ENCODE results near the gene SRD5A1.

Gene SRD5A1

GRCh38 chr5:6715758-6716628 lies 82.8 kb downstream of the SRD5A1 start:
- no peak for TF ChIP-seq CTCF (IDR thresholded peaks at IDR 0.05)

GRCh38 chr5:6716629-6717149 lies 83.4 kb downstream of the SRD5A1 start:
- no peak for TF ChIP-seq CTCF (IDR thresholded peaks at IDR 0.05)

GRCh38 chr5:6717247-6717646 lies 84.0 kb downstream of the SRD5A1 start:
- TF ChIP-seq CTCF (IDR thresholded peaks at IDR 0.05): no peak

GRCh38 chr5:6717687-6718086 lies 84.4 kb downstream of the SRD5A1 start:
- TF ChIP-seq CTCF (IDR thresholded peaks at IDR 0.05): no peak

- TF ChIP-seq CTCF (IDR thresholded peaks at IDR 0.05): no peak
Observed at GRCh38 chr5:6718161-6718681, 85.0 kb downstream of the SRD5A1 start.

- no peak for TF ChIP-seq CTCF (IDR thresholded peaks at IDR 0.05)
Observed at GRCh38 chr5:6718718-6719117, 85.5 kb downstream of the SRD5A1 start.

GRCh38 chr5:6719417-6719816 lies 86.2 kb downstream of the SRD5A1 start:
- TF ChIP-seq CTCF (IDR thresholded peaks at IDR 0.05): no peak

All from LNCAP (cell line).